ENCODE results near the gene GPX4.
A peak's percentile ranks its signal among the peaks of the same experiment; 100 is the strongest.

The GPX4 gene

GRCh38 chr19:1068009-1069001 lies 35.5 kb upstream of the GPX4 start:
- no peak for DNase-seq (ENCODE audit: low read depth, low spot score)

DNA sequence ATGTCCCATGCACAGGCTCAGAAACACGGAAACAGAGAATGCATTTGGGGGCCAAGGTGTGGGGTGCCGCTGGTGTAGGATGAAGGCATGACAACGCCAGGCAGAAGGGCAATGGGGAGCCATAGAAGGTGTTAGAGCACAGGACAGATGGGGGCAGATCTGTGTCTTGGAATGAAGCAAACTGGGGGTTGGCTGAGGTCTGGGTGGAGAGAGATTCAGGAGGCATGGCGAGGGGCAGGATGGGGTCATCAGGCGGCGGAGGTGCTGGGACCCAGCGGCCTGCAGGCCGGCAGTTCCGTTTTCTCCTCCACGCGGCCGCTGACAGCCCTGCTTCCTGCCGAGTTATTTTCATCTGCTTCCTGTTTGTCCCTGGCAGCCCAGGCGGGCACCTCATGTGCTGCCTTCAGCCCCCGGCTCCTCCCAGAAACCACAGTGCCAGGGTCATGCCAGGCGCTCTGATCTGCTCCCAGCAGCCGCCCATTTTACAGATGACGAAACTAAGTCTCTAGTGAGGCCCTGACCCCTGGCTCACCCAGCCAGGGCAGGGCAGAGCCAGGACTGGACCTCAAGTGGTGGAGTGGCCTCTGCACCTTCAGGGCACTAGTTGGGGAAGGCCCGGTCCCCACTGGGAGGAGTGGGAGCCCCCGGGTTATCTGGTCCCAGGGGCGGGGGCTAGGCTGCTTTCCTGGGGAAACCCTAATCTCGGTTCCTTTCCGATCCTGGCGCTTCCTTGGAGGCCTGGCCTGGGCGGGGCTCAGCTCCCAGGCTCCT lies 34.6 kb upstream of the GPX4 start:
- no peak for DNase-seq (ENCODE audit: low read depth, low spot score)

DNA sequence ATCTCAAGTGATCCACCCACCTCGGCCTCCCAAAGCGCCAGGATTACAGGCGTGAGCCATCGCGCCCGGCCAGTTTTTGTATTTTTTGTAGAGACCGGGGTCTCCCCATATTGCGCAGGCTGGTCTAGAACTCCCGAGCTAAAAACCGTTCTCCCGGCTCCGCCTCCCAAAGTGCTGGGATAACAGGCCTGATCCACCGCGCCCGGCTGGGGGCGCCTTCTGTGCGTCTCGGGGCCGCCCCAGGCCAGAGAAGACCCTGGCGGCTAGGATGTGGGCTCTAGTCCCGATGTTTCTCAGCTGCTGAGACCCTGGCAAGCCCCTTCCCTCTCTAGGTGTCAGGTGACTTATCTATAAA lies 33.2 kb upstream of the GPX4 start:
- no peak for DNase-seq (ENCODE audit: low read depth, low spot score)

GRCh38 chr19:1070931-1071791 lies 32.6 kb upstream of the GPX4 start:
- no peak for DNase-seq (ENCODE audit: low read depth, low spot score)

- no peak for DNase-seq (ENCODE audit: low read depth, low spot score)
Observed at GRCh38 chr19:1072371-1073015, 31.3 kb upstream of the GPX4 start.

GRCh38 chr19:1073063-1073955 lies 30.5 kb upstream of the GPX4 start:
- no peak for DNase-seq (ENCODE audit: low read depth, low spot score)

DNA sequence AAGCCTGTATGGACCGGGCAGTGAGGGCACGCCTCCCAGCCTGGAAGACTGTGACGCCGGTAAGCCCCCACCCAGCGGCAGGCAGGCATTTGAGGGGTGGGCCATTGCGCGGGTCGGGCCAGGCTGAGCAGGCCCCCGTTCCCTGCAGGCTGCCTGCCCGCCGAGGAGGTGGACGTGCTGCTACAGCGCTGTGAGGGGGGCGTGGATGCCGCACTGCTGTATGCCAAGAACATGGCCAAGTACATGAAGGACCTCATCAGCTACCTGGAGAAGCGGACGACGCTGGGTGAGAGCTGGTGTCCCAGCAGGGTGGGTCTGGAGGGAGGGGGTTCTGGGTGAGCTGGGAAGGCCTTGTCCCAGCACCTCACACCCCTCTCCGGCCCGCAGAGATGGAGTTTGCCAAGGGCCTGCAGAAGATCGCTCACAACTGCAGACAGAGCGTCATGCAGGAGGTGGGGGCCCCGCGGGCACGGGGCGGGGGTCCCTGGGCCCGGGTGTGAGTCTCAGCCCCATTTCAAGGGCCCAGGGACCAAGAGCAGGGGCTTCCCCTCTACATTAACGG lies 29.8 kb upstream of the GPX4 start:
- DNase-seq (ENCODE audit: low read depth, low spot score): no peak

- peak; percentile 46 for DNase-seq (ENCODE audit: low read depth, low spot score)
Observed at GRCh38 chr19:1074544-1075283, 29.1 kb upstream of the GPX4 start.

GRCh38 chr19:1076046-1076386 lies 27.8 kb upstream of the GPX4 start:
- DNase-seq (ENCODE audit: low read depth, low spot score): no peak

GRCh38 chr19:1076951-1077350 lies 26.8 kb upstream of the GPX4 start:
- no peak for DNase-seq (ENCODE audit: low read depth, low spot score)

- DNase-seq (ENCODE audit: low read depth, low spot score): no peak
Observed at GRCh38 chr19:1079566-1080111, 24.2 kb upstream of the GPX4 start.

GRCh38 chr19:1080360-1081161 lies 23.2 kb upstream of the GPX4 start:
- no peak for DNase-seq (ENCODE audit: low read depth, low spot score)

DNA sequence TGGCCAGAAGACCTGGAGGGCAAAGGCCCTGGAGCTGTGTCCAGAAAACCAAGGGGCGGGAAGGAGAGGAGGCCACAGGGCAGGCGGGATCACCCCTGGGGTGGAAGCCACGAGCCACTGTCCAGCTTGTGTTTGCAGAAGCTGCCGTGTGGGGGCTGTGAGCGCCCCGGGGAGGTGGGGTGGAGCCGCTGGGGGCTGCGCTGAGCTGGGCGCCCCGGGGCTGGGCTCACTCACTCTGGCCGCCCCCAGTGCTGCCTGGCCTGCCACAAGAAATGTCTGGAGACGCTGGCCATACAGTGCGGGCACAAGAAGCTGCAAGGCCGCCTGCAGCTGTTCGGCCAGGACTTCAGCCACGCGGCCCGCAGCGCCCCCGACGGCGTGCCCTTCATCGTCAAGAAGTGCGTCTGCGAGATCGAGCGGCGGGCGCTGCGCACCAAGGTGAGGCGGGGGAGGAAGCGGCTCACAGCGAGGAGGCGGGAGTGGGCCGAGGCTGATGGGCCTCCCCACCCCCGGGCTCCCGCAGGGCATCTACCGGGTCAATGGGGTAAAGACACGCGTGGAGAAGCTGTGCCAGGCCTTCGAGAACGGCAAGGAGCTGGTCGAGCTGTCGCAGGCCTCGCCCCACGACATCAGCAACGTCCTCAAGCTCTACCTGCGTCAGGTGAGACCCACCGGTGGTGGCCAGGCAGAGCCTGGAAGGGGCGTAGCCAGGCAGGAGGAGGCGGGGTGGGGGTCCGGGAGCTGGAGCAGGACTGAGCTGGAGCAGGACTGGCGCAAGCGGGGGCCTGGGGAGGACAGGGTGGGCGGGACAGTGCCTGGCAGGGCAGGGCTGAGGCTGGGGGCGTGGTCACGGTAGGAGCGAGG lies 22.3 kb upstream of the GPX4 start:
- DNase-seq (ENCODE audit: low read depth, low spot score): no peak

- no peak for DNase-seq (ENCODE audit: low read depth, low spot score)
Observed at GRCh38 chr19:1082165-1082927, 21.4 kb upstream of the GPX4 start.

- no peak for DNase-seq (ENCODE audit: low read depth, low spot score)
Observed at GRCh38 chr19:1082928-1083816, 20.6 kb upstream of the GPX4 start.

Data from astrocyte of the hippocampus (primary cell).